GM12892 (cell line): ENCODE measurements around the gene C2CD3.

Experiments used
- POLR2A ChIP-seq: IDR thresholded peaks from 2 replicates; pipeline ENCODE4 v1.6.1; 2011; ENCODE audit warnings: low read depth, low read length, control low read depth
- TAF1 ChIP-seq: IDR thresholded peaks from 2 replicates; pipeline ENCODE4 v1.6.1; 2011; ENCODE audit warnings: low read depth, mild to moderate bottlenecking, control low read depth, low read length, borderline replicate concordance

GRCh38 chr11:74017631-74018030 lies 153.2 kb downstream of the C2CD3 start:
- TF ChIP-seq POLR2A, result no peak
- no peak for TF ChIP-seq TAF1
